ENCODE data around the gene PHACTR1.
"Not testable (repeated sequence)": the region's sequence is repeated elsewhere in the genome, so short reads cannot be mapped to it uniquely, and the experiment has no call there.

PHACTR1 gene

DNA sequence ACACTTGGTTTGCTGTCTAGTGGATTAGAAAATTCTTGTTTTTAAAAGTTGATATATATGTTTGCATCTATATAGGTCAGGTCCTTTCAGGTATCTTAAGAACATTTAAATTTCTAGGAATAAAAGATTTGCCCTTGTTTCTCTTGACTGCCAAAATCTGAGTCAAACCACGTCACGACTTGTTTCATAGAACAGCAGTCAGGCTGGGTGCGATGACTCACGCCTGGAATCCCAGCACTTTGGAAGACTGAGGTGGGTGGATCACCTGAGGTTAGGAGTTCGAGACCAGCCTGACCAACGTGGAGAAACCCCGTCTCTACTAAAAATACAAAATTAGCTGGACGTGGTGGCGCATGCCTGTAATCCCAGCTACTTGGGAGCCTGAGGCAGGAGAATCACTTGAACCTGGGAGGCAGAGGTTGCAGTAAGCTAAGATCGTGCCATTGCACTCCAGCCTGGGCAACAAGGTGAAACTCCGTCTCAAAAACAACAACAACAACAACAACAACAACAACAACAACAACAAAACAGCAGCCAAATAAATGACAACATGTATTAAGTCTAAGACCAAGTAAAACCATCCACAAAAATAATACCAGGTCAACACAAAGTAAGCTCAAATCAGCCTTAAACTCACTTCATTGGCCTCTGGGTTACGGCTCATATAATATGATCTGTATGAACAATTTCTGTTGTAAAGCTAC lies 46.3 kb downstream of the PHACTR1 start:
- H3K27me3 Mint-ChIP-seq; H3K36me3 Mint-ChIP-seq (ENCODE audit: low read depth); H3K27ac Mint-ChIP-seq; H3K4me3 Mint-ChIP-seq; H3K4me1 Mint-ChIP-seq (ENCODE audit: low read depth); DNase-seq; H3K9me3 Mint-ChIP-seq: not testable (repeated sequence)

DNA sequence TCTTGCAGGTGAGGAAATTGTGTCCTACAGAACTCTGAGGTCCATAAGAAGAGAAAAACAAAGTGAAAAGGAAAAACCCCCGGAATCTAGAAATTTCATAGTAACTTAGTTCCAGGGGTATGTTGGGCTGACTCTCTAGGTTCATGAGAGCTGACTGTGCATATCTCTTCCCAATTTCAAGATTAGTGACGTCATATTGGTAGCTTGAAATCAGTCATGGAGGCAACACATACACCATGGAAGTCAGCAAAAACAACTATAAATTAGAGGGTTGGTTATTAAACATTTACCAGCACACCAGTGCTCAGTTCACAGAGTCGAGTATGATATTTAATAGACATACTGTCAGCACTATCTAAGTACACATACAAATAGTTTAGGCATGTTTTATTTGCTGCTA lies 49.8 kb downstream of the PHACTR1 start:
- no peak overlapping the region for H3K4me3 Mint-ChIP-seq
- H3K9me3 Mint-ChIP-seq: no peaks in the 10 kb centered on the region
- H3K4me1 Mint-ChIP-seq (ENCODE audit: low read depth): no peaks in the 10 kb centered on the region
- DNase-seq: no peak
- H3K36me3 Mint-ChIP-seq (ENCODE audit: low read depth): no peaks in the 10 kb centered on the region
- H3K27ac Mint-ChIP-seq: no peak overlapping the region
- H3K27me3 Mint-ChIP-seq: peaks cover 3% of the 10 kb centered on the region

DNA sequence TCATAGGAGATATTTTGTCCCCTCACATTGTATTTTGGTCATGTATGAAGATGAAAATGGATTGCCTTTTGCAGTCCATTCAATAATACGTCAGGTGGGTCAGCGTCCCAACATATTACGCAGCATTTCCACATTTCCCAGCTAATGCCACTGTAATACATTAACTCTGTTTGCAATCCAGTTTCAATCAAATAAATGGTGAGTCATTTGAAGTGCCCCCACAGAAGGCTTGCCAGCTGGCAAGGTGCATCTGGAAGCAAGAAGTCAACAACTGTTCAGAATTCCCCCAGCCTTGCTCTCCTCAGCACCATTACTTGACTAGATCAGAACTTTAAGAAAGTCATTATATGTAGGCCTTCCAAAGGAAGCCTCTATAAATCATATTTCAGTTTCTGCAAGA lies 50.4 kb downstream of the PHACTR1 start:
- no peak for DNase-seq
- H3K9me3 Mint-ChIP-seq: no peaks in the 10 kb centered on the region
- H3K36me3 Mint-ChIP-seq (ENCODE audit: low read depth): no peaks in the 10 kb centered on the region
- peaks cover 6% of the 10 kb centered on the region for H3K27me3 Mint-ChIP-seq
- no peak overlapping the region for H3K4me3 Mint-ChIP-seq
- no peak overlapping the region for H3K27ac Mint-ChIP-seq
- H3K4me1 Mint-ChIP-seq (ENCODE audit: low read depth): no peaks in the 10 kb centered on the region

DNA sequence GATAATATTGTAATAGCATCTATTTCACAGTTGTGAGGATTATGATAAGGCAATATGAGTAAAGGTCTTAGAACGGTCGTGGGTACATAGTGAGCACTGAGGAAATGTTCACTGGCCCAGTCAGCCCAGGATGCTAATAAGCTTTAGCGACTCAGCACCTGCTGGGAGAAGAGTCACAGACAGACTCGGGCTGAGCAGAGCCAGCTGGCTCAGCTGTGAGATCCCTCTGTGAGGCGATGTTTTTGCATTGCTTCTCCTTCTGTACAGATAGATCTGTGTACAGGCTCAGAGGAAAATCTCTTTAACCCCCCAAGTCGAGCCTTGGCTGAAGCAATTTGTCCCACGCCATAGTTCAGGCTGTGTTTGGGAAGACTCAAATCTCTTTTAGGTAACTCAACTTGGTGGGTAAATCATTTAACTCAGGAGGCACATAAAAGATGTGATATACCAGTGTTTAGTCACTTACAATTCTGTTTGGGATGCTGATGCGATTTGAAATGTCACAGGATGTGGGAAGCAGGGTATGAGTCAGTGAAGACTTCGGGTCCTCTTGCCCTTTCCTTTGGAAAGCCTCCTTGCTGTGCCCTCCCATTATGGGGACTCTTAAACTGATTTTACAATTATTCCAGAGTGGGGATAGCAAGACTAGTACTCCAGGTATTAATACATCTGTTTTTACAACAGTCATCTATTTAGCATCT lies 53.1 kb downstream of the PHACTR1 start:
- no peak overlapping the region for H3K4me3 Mint-ChIP-seq
- no peaks in the 10 kb centered on the region for H3K4me1 Mint-ChIP-seq (ENCODE audit: low read depth)
- DNase-seq: no peak
- peaks cover 6% of the 10 kb centered on the region for H3K27me3 Mint-ChIP-seq
- H3K36me3 Mint-ChIP-seq (ENCODE audit: low read depth): no peaks in the 10 kb centered on the region
- H3K9me3 Mint-ChIP-seq: no peaks in the 10 kb centered on the region
- no peak overlapping the region for H3K27ac Mint-ChIP-seq

DNA sequence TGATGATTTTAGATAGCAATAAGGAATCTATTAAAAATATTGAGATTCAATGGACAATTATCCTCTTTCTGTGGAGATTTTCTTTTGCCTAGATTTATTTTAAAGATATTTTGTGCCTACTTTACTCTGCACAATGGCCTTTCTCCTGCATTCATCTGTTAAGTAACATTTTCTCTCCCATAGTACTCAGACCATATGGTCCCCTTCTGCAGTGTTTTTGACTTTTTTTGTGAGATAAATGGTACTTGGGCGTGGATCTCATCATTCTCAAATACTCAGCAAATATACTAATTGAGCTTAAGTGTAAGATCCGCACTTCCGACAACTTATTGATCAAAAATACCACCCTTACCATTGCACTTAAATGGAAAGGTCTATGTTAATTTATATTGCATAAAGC lies 55.8 kb downstream of the PHACTR1 start:
- Mint-ChIP-seq H3K36me3 (ENCODE audit: low read depth) (no peaks in the 10 kb centered on the region), H3K4me1 (ENCODE audit: low read depth) (no peaks in the 10 kb centered on the region), H3K27me3 (peaks cover 8% of the 10 kb centered on the region), H3K27ac (no peak overlapping the region), H3K4me3 (no peak overlapping the region), H3K9me3 (no peaks in the 10 kb centered on the region)
- no peak for DNase-seq

DNA sequence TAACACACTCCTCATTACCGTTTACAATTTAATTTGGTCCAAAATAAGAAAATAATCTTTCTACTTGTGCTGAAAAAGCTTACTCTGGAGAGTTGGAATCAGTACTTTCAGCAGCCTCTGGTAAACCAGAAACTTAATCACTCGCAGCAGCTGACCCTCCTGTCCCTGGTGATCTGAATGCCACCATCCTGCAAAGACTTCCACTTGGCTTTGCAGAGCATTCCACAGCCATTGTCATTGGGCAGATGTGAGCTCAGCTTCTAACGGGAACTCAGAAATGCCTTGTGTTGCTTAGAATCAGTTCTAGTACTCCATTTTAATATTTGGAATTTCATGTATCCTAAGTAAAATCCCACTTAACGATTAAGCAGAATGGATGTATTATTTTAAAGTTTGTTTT lies 59.7 kb downstream of the PHACTR1 start:
- H3K36me3 Mint-ChIP-seq (ENCODE audit: low read depth): no peaks in the 10 kb centered on the region
- no peak overlapping the region for H3K4me3 Mint-ChIP-seq
- no peak for DNase-seq
- H3K27me3 Mint-ChIP-seq: peaks cover 15% of the 10 kb centered on the region
- no peak overlapping the region for H3K27ac Mint-ChIP-seq
- no peaks in the 10 kb centered on the region for H3K4me1 Mint-ChIP-seq (ENCODE audit: low read depth)
- no peaks in the 10 kb centered on the region for H3K9me3 Mint-ChIP-seq

DNA sequence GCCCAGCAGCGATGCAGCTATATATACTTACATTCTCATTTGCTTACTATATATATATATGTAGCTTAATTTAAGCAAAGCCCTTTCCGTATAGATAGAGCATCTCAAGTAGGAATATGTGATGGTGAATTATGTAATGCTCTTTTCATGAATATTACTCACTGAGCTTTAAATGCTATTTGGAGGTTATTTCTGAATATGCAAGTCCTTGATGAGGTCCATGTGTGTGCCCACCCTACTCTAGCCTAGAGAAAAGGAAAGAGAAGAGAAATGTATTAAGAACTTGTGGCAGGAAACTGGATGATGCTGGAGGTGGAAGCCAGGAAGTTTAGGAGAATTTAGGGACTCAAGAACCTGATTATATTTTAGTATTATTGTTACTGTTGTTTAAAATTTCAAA lies 63.2 kb downstream of the PHACTR1 start:
- Mint-ChIP-seq H3K4me3 (no peak overlapping the region), H3K27me3 (peaks cover 12% of the 10 kb centered on the region), H3K36me3 (ENCODE audit: low read depth) (no peaks in the 10 kb centered on the region), H3K9me3 (no peaks in the 10 kb centered on the region), H3K27ac (no peak overlapping the region), H3K4me1 (ENCODE audit: low read depth) (no peaks in the 10 kb centered on the region)
- DNase-seq: no peak

DNA sequence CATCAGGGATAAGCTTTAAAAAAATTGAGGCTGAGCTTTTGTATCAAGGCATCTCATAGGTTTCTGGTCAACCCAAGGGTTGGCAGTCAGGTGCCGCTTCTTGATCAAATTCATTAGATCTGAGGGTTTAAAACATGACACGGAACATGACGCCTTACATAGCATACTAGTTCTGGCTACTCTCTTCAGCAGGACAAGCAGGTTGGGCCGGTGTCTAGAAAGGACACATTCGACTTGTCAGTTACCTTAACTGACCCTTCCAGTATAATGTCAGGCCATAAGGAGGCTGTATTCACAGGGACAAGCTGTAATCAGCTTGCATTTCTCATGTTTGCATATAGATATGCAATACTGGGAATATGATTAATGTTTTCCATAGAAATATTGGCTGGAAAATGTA lies 65.6 kb downstream of the PHACTR1 start:
- no peak for DNase-seq
- H3K4me1 Mint-ChIP-seq (ENCODE audit: low read depth): no peaks in the 10 kb centered on the region

DNA sequence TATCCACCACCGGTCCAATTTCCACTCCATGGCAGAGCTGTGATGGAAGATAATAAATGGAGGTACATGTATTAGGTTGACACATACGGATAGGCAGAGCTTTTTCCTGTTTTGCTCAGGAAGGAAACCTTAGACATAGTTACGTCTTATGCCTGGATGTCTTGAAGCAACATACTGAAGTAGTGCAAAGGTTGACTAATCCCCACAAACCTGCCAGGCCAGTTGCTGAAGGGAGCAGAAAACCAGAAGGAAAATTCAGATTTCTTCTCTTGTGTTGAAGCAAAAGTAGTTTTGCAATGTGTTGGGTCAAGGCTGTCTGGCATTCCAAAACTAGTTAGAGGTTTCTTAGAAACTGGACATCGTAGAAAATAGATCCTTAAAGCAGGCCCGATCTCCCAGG lies 68.7 kb downstream of the PHACTR1 start:
- H3K4me3 Mint-ChIP-seq: no peak overlapping the region
- no peaks in the 10 kb centered on the region for H3K9me3 Mint-ChIP-seq
- H3K27me3 Mint-ChIP-seq: no peaks in the 10 kb centered on the region
- H3K4me1 Mint-ChIP-seq (ENCODE audit: low read depth): no peaks in the 10 kb centered on the region
- no peak for DNase-seq
- H3K27ac Mint-ChIP-seq: no peak overlapping the region
- H3K36me3 Mint-ChIP-seq (ENCODE audit: low read depth): no peaks in the 10 kb centered on the region

More for the DNA sequence above, 65.6 kb downstream of the PHACTR1 start:
- Mint-ChIP-seq H3K27me3 (peaks cover 12% of the 10 kb centered on the region), H3K4me3 (no peak overlapping the region), H3K36me3 (ENCODE audit: low read depth) (no peaks in the 10 kb centered on the region), H3K9me3 (no peaks in the 10 kb centered on the region), H3K27ac (no peak overlapping the region)

DNA sequence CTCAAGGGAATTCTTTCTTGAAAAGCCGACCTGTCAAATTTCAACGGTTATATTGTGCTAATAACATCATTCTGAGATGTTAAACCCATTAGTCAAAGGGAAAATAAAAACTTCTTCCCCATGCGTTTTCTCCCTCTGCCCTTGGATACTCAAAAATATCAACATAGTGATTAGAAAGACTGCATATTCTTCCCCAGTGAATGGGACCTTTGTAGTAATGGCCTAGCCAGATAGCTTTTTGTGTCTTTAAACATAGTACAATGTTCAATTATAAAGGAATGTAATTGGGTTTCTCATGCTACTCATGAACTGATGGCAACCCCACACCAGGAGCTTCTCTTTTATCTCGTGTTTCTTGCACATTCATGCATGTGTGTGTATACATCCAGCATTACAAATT lies 69.4 kb downstream of the PHACTR1 start:
- DNase-seq: no peak
- Mint-ChIP-seq H3K27me3 (no peaks in the 10 kb centered on the region), H3K9me3 (no peaks in the 10 kb centered on the region), H3K27ac (no peak overlapping the region), H3K4me3 (no peak overlapping the region), H3K36me3 (ENCODE audit: low read depth) (no peaks in the 10 kb centered on the region), H3K4me1 (ENCODE audit: low read depth) (no peaks in the 10 kb centered on the region)

DNA sequence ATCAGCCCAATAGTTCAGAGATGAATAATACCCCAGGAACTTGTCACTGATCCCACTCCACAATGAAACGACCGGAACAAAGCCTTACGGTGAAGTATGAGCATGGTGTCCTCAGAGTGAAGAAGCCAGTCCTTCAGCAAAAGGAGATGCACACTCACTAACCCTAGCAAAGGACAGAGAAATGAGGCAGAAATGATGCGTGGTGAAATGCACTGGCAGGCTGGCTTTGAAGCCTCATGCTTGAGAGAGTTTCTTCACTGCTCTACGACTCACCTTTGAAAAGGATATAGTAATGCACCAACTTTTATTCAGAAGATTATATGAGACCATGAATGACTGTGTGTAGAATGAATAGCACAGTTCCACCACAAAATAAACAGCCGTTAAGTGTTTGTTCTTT lies 74.8 kb downstream of the PHACTR1 start:
- Mint-ChIP-seq H3K27me3 (peaks cover 1% of the 10 kb centered on the region), H3K4me3 (no peak overlapping the region), H3K27ac (no peak overlapping the region), H3K9me3 (no peaks in the 10 kb centered on the region), H3K4me1 (ENCODE audit: low read depth) (no peaks in the 10 kb centered on the region), H3K36me3 (ENCODE audit: low read depth) (no peaks in the 10 kb centered on the region)
- no peak for DNase-seq

DNA sequence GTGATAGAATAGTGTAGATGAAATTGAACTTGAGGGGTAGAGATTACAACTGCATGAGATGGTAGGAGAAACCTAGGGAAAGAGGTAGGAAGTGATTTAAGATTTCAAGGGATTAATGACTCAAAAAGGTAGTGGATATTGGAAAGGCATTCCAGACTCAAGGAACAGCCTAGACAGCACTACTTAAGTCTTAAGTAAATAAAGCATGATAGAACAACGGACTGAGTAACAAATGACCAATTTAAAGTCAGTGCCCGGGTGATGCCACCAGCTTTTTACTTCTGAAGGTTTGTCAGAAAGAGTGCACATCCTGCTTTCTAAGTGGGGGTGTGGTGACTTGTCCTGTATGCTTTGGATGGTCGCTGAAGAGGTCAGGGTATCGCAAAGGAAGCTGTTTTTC lies 81.8 kb downstream of the PHACTR1 start:
- no peak overlapping the region for H3K4me3 Mint-ChIP-seq
- H3K9me3 Mint-ChIP-seq: no peaks in the 10 kb centered on the region
- DNase-seq: no peak
- H3K27ac Mint-ChIP-seq: no peak overlapping the region
- no peaks in the 10 kb centered on the region for H3K4me1 Mint-ChIP-seq (ENCODE audit: low read depth)
- peaks cover 8% of the 10 kb centered on the region for H3K27me3 Mint-ChIP-seq
- no peaks in the 10 kb centered on the region for H3K36me3 Mint-ChIP-seq (ENCODE audit: low read depth)

DNA sequence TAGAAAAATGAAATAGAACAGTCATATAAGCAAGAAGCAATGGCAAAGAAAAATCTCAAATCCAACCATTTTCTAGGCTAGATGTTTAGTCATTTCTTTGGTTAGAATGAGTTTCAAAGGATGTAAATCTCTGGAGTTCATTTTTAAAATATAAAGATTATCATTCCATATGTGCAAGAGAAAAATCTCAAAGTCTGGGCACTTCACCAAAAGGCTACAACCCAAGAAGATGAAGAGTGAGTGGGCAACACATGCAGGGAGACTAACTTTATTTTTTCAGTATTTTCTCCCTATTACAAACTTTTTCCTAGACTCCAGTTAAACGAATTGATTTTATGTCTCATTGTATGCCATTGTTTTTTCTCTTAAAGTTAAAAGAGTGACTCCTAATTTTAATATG lies 83.6 kb downstream of the PHACTR1 start:
- peaks cover 2% of the 10 kb centered on the region for H3K4me1 Mint-ChIP-seq (ENCODE audit: low read depth)
- no peak for DNase-seq
- H3K4me3 Mint-ChIP-seq: no peak overlapping the region
- no peaks in the 10 kb centered on the region for H3K9me3 Mint-ChIP-seq
- no peak overlapping the region for H3K27ac Mint-ChIP-seq
- no peaks in the 10 kb centered on the region for H3K36me3 Mint-ChIP-seq (ENCODE audit: low read depth)
- peaks cover 14% of the 10 kb centered on the region for H3K27me3 Mint-ChIP-seq

DNA sequence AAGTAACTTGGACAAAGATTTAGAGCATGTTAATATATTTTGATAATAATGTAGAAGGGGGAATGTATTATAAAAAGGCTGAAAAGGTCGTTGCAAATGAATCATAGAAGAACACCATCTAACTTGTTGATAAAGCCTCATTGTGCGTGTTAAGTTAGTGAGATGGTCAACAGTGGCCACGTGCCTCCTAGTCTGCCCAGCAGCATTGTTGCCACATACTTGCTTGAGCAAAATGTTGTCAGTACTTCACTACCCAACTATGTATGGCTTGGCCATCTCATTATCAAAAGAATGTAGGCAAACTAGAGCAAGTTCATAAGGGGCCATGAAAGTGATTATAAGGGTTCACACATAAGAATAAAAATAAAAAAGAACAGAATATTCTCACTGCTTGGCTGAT lies 84.6 kb downstream of the PHACTR1 start:
- peaks cover 5% of the 10 kb centered on the region for H3K4me1 Mint-ChIP-seq (ENCODE audit: low read depth)

DNA sequence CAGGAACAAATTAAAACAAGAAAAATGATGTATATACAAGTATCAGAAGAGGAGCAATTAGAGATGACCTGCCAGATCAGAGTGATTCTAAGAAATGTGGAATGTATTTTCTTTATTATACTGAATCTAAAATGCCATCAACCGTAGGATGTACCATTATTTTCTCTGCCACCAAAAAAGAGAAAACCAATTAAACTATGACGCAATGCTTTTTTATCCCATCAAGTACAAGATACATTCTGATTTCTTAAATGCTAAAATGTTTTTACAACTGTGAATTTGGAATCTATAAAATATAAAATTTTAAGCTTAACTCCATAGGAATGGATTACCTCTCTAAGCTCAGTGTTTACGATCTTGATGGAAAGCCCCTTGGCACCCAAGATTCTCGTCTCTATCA lies 85.9 kb downstream of the PHACTR1 start:
- Mint-ChIP-seq H3K4me1 (ENCODE audit: low read depth) (peaks cover 5% of the 10 kb centered on the region), H3K36me3 (ENCODE audit: low read depth) (no peaks in the 10 kb centered on the region), H3K27ac (no peak overlapping the region), H3K27me3 (peaks cover 16% of the 10 kb centered on the region), H3K4me3 (no peak overlapping the region), H3K9me3 (no peaks in the 10 kb centered on the region)
- no peak for DNase-seq

More for the DNA sequence above, 84.6 kb downstream of the PHACTR1 start:
- Mint-ChIP-seq H3K9me3 (no peaks in the 10 kb centered on the region), H3K4me3 (no peak overlapping the region), H3K27ac (no peak overlapping the region), H3K36me3 (ENCODE audit: low read depth) (no peaks in the 10 kb centered on the region), H3K27me3 (peaks cover 18% of the 10 kb centered on the region)
- DNase-seq: no peak
